Neural progenitor cell (in vitro differentiated cells): ENCODE data around the gene GABBR2. TPM values are rescaled to one million over a fixed set of nuclear protein-coding genes. Genes with fewer than 3 reads are reported as not detected.

Source experiments
- DNase-seq: peaks from one replicate; pipeline ENCODE4 v3.0.0-alpha.2; 2016; ENCODE audit warnings: low spot score
- H2AFZ ChIP-seq: fragments of 200-600 bp; sonication (generic); replicated peaks from 2 replicates; pipeline ENCODE4 v1.6.1; 2016; ENCODE audit warnings: antibody characterized with exemption
- H3F3A ChIP-seq: fragments of 200-600 bp; sonication (generic); 2 replicates; pipeline ENCODE4 v1.6.1; 2016; ENCODE audit warnings: antibody characterized with exemption, low read depth
- H3K27ac ChIP-seq: fragments of 200-600 bp; sonication (generic); 2 replicates; pipeline ENCODE4 v1.5.1; 2016; ENCODE audit warnings: mild to moderate bottlenecking
- H3K27me3 ChIP-seq: fragments of 200-600 bp; sonication (generic); 2 replicates; pipeline ENCODE4 v1.6.1; 2016; ENCODE audit warnings: mild to moderate bottlenecking, moderate library complexity
- H3K36me3 ChIP-seq: fragments of 200-600 bp; sonication (generic); 2 replicates; pipeline ENCODE4 v1.5.1; 2016
- H3K4me1 ChIP-seq: fragments of 200-600 bp; sonication (generic); 2 replicates; pipeline ENCODE4 v1.6.1; 2016; ENCODE audit warnings: mixed run types
- H3K4me2 ChIP-seq: fragments of 200-600 bp; sonication (generic); 2 replicates; pipeline ENCODE4 v1.6.1; 2016
- H3K4me3 ChIP-seq: fragments of 200-600 bp; sonication (generic); 2 replicates; pipeline ENCODE4 v1.5.1; 2016
- H3K79me2 ChIP-seq: fragments of 200-600 bp; sonication (generic); 2 replicates; pipeline ENCODE4 v1.6.1; 2016; ENCODE audit warnings: low read depth
- H3K9ac ChIP-seq: fragments of 200-600 bp; sonication (generic); 2 replicates; pipeline ENCODE4 v1.6.1; 2016
- H3K9me3 ChIP-seq: fragments of 200-600 bp; sonication (generic); 2 replicates; pipeline ENCODE4 v1.5.1; 2016; ENCODE audit warnings: low read depth
- H4K20me1 ChIP-seq: fragments of 200-600 bp; sonication (generic); 2 replicates; pipeline ENCODE4 v1.6.1; 2016; ENCODE audit warnings: low read depth
- H3K27ac Mint-ChIP-seq: 3 replicates; pipeline ENCODE4 v1.8.0; 2021; ENCODE audit warnings: mixed read lengths
- H3K27me3 Mint-ChIP-seq: 2 replicates; pipeline ENCODE4 v1.8.0; 2022; ENCODE audit warnings: low read depth, mild to moderate bottlenecking, inconsistent platforms, moderate library complexity, mixed read lengths; ENCODE audit not compliant: insufficient read depth
- H3K36me3 Mint-ChIP-seq: 3 replicates; pipeline ENCODE4 v1.8.0; 2021; ENCODE audit warnings: mixed read lengths
- H3K4me1 Mint-ChIP-seq: 3 replicates; pipeline ENCODE4 v1.8.0; 2021; ENCODE audit warnings: mixed read lengths
- H3K4me3 Mint-ChIP-seq: 3 replicates; pipeline ENCODE4 v1.8.0; 2021; ENCODE audit warnings: mild to moderate bottlenecking, moderate library complexity, mixed read lengths
- H3K9me3 Mint-ChIP-seq: 3 replicates; pipeline ENCODE4 v1.8.0; 2020; ENCODE audit warnings: mixed read lengths
- CTCF ChIP-seq: fragments of 200-600 bp; sonication (generic); IDR thresholded peaks from 2 replicates; pipeline ENCODE4 v1.5.1; 2017; ENCODE audit warnings: antibody characterized with exemption, mild to moderate bottlenecking
- EZH2 ChIP-seq: fragments of 200-600 bp; sonication (generic); IDR thresholded peaks from 2 replicates; pipeline ENCODE4 v1.6.1; 2017; ENCODE audit warnings: antibody characterized with exemption, mild to moderate bottlenecking, moderate library complexity
- EZH2phosphoT487 ChIP-seq: fragments of 200-600 bp; sonication (generic); IDR thresholded peaks from 2 replicates; pipeline ENCODE4 v1.6.1; 2017; ENCODE audit warnings: antibody characterized with exemption
- total RNA-seq: library from RNA; depleted of rRNA; stranded (reverse); fragments of >200 nt; gene quantifications from 2 replicates; pipeline ENCODE4 v1.2.3, GENCODE V29; 2015; ENCODE audit warnings: low replicate concordance

GABBR2 gene
- total RNA-seq, 1 donor from 2014 or later, result not detected

- no peak overlapping the region for H2AFZ ChIP-seq
- TF ChIP-seq EZH2 (no peak), EZH2phosphoT487 (no peak), CTCF (no peak)
- H3F3A ChIP-seq, result no peaks in the 10 kb centered on the region
- Mint-ChIP-seq H3K27ac (no peak overlapping the region), H3K4me1 (no peaks in the 10 kb centered on the region), H3K4me3 (no peak overlapping the region), H3K9me3 (peaks cover 2% of the 10 kb centered on the region), H3K36me3 (no peaks in the 10 kb centered on the region), H3K27me3 (peaks cover 7% of the 10 kb centered on the region)
- no peak overlapping the region for H3K4me3 ChIP-seq
- H3K79me2 ChIP-seq, result no peaks in the 10 kb centered on the region
- H3K27ac ChIP-seq, result no peak overlapping the region
- no peak for DNase-seq
- no peaks in the 10 kb centered on the region for H3K9me3 ChIP-seq
- H3K4me2 ChIP-seq, result no peak overlapping the region
- H3K36me3 ChIP-seq, result no peaks in the 10 kb centered on the region
- no peaks in the 10 kb centered on the region for H3K27me3 ChIP-seq
- no peak overlapping the region for H3K9ac ChIP-seq
- H4K20me1 ChIP-seq, result no peaks in the 10 kb centered on the region
- H3K4me1 ChIP-seq, result no peaks in the 10 kb centered on the region
Measured at GRCh38 chr9:98342820-98343210, 365.9 kb downstream of the GABBR2 start.

GRCh38 chr9:98342098-98342819 is 366.5 kb downstream of the GABBR2 start:
- Histone ChIP-seq H3K4me3 (no peak overlapping the region), H2AFZ (no peak overlapping the region), H3K9me3 (no peaks in the 10 kb centered on the region), H3K79me2 (no peaks in the 10 kb centered on the region), H4K20me1 (no peaks in the 10 kb centered on the region), H3K36me3 (no peaks in the 10 kb centered on the region), H3K27me3 (no peaks in the 10 kb centered on the region), H3K4me2 (no peak overlapping the region), H3K4me1 (no peaks in the 10 kb centered on the region), H3K9ac (no peak overlapping the region), H3K27ac (no peak overlapping the region), H3F3A (no peaks in the 10 kb centered on the region)
- DNase-seq, result no peak
- Mint-ChIP-seq H3K4me1 (no peaks in the 10 kb centered on the region), H3K9me3 (peaks cover 2% of the 10 kb centered on the region), H3K27me3 (peaks cover 7% of the 10 kb centered on the region), H3K36me3 (no peaks in the 10 kb centered on the region), H3K27ac (no peak overlapping the region), H3K4me3 (no peak overlapping the region)
- TF ChIP-seq EZH2 (no peak), CTCF (no peak), EZH2phosphoT487 (no peak)

- Mint-ChIP-seq H3K36me3 (no peaks in the 10 kb centered on the region), H3K9me3 (peaks cover 2% of the 10 kb centered on the region), H3K4me1 (no peaks in the 10 kb centered on the region), H3K27ac (no peak overlapping the region), H3K27me3 (peaks cover 7% of the 10 kb centered on the region), H3K4me3 (no peak overlapping the region)
- H3K36me3 ChIP-seq, result no peaks in the 10 kb centered on the region
- no peak overlapping the region for H3K4me2 ChIP-seq
- no peak overlapping the region for H3K4me3 ChIP-seq
- no peak for DNase-seq
- no peak overlapping the region for H3K27ac ChIP-seq
- no peaks in the 10 kb centered on the region for H3K27me3 ChIP-seq
- H3F3A ChIP-seq, result no peaks in the 10 kb centered on the region
- H2AFZ ChIP-seq, result no peak overlapping the region
- H3K4me1 ChIP-seq, result no peaks in the 10 kb centered on the region
- no peak for TF ChIP-seq CTCF
- TF ChIP-seq EZH2phosphoT487, result no peak
- TF ChIP-seq EZH2, result no peak
- H3K79me2 ChIP-seq, result no peaks in the 10 kb centered on the region
- H4K20me1 ChIP-seq, result no peaks in the 10 kb centered on the region
- H3K9ac ChIP-seq, result no peak overlapping the region
- no peaks in the 10 kb centered on the region for H3K9me3 ChIP-seq
Measured at GRCh38 chr9:98341157-98342097, 367.3 kb downstream of the GABBR2 start.
